GM18951 (cell line): ENCODE results near the gene NR3C2.
"Not testable (repeated sequence)": the region's sequence is repeated elsewhere in the genome, so short reads cannot be mapped to it uniquely, and the experiment has no call there.

Source experiments
- POLR2A ChIP-seq: IDR thresholded peaks from 4 replicates; pipeline ENCODE4 v1.6.1; 2011; ENCODE audit warnings: mild to moderate bottlenecking; ENCODE audit not compliant: insufficient read length, insufficient read depth; ENCODE audit errors: extremely low read depth
- in situ Hi-C: fragments of 300-500 bp; cut with MboI; formaldehyde crosslinking; loops from one replicate; pipeline ENCODE4 v1.12.0; 2022; ENCODE audit warnings: low sequenced_read_pairs, mixed read lengths, inconsistent platforms; ENCODE audit not compliant: unreplicated experiment

Gene NR3C2

DNA sequence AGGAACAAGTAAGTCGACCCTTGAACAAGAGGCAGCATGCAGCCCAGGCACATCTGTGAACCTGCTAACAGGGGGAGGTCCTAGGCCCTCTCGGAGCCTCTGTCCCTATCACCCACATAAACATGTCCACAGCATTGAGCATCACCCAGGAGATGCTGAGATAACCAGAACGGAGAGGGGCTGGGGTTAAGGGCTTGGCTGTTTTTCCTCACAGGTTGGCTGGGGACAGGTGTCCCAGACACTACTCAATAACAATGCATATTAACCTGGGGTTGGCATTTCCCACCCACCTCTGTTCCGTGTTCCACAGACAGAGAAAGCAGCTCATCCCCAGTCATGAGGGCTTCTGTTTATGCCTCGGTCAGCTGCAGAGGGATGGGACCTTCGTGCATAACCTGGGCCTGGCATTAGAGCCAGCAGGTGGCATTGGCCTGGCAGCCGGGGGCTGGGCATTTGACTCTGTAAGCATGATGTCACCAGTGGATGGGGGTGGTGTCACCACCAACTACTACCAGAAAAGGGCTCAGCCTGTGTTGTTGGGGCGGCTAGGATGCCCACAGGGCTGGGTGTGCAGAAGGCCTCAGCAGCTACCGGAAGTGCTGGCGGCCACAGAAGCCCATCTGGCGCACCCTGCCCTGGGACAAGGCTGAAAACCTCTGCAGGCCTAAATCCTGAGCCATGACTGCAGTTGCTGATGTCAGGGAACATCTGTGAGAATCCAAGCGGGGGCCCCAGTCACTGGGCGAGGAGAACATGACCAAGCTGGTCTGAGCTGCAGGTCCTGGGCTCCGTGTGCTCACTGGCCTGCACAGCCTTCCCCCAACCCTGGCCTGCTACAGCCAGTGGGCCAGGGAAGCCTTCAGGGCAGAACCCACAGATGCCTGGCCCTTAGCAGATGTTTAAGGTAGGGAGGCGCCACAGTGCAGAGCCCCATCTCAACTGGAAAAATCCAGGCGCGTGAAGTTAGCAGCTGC is 351.4 kb downstream of the NR3C2 start:
- in situ Hi-C loops: no loop called here
- no peak for TF ChIP-seq POLR2A

DNA sequence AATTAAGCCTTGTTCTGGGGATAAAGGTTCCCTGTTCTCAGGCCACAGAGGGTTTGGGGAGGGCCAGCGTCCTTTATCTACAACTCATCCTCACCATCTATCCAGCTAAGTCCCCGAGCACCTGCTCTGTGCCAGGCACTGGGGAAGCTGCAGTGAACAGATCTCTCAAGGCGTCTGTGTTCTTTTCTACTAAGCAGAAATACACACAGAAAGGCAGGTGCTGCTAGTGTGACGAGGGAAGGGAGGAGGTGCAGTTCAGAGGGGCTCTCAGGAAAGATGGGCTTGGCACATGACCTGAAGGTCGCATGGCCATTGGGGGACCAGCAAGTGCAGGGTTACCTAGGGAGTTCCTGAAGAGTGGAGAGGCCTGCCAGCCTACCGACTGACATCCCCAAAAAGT is 352.2 kb downstream of the NR3C2 start:
- in situ Hi-C loops: no loop called here
- TF ChIP-seq POLR2A: no peak

DNA sequence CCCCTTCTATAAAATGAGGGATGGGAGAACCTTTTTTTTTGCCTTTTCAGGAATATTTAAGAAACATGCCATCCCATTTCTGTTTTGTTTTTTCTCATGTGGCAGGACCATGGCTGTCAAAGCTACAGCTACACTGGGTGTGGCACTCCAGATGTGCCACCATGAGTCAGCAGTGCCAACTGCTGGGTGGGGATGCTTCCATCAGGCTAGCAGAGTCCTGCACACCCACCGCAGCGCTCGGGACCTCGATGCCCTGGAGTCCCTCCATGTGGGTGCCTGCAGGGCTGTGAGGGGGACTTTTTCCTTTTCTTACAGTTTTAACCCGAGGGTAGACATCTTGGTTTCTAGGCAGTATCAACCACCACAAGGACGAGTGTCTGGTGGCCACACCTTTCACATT is 352.6 kb downstream of the NR3C2 start:
- in situ Hi-C loops: no loop called here
- TF ChIP-seq POLR2A: no peak

DNA sequence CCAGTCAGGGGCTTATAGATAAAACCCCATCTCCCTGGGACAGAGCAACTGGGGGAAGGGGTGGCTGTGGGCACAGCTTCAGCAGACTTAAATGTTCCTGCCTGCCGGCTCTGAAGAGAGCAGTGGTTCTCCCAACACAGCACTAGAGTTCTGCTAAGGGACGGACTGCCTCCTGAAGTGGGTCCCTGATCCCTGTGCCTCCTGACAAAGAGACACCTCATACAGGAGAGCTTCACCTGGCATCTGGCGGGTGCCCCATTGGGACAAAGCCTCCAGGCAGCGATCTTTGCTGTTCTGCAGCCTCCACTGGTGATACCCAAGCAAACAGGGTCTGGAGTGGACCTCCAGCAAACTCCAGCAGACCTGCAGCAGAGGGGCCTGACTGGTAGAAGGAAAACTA is 359.1 kb downstream of the NR3C2 start:
- in situ Hi-C loops: not testable (repeated sequence)

DNA sequence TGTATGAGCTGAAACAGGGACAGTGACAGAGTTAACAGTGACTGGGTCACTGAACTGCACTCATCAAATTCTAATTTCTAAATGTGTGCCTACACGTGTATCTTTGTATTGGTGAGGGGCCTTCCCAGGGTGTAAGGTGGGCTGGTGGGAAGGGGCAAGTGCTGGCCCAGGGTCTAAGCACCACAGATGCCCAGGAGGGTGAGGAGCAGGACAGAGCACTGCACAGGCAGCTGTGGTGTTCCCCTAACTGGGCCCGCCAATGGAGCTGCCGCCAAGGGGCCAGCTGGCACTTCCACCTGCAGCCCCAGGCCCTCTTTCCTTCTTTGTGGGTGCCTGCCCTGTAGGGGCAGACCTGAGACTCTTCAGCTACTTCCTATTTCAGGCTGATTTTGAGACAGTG is 360.5 kb downstream of the NR3C2 start:
- in situ Hi-C loops: no loop called here
- TF ChIP-seq POLR2A: no peak

DNA sequence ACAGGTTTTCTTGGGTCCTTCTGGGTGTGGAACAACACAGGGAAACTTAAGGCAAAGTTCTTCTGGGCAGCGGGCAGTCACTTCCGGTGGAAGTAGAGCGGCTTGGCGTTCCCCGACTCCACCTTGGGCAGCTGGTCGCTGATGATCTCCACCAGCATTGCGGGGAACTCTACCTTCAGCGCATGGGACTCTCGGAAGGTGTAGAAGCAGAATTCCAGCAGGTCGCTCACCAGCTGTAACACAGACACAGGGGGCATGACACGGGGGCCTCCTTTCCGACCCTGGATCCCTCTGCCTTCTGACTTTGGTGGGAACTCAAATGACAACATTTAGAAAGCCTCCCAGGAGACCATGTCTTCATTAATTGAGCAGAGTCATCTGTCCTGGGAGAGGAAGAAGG is 360.9 kb downstream of the NR3C2 start:
- in situ Hi-C loops: no loop called here
- no peak for TF ChIP-seq POLR2A

DNA sequence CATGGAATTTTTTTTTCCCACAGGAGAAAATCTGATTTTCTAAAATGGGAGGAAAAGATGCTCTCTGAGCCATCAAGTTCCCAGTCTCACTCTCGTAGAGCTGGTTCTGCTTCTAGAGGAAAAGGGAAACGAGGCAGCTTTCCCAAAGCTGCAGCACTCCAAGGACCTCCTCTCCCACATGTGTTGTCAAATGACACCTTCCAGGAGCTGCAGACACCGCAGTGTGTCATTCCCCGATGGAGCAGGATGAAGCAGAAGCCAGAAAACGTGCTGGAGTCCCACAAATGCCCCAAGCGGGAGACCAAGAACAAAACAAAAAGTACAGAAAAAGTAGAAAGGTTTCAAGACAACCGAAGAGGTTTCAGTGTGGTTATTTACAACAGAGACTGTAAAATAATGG is 362.3 kb downstream of the NR3C2 start:
- TF ChIP-seq POLR2A: no peak
- in situ Hi-C loops: no loop called here

DNA sequence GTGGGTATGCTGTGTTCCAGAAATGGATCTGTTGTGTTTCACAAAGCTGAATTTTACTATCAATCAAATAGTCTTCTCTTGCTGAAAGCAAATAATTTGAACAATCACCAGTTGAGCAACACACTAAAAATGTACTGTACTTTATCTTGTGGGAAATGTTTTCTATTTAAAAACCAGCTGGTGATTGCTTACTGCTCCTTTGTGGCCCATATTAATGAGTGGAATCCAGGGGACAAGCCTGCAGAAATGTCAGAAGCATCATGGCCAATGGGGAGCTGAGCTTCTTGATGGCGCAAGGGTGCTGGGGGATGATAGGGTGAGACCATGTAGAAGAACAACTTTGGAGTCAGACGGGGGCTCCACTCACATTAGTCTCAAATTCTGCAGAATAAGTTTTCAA is 364.2 kb downstream of the NR3C2 start:
- in situ Hi-C loops: no loop called here
- TF ChIP-seq POLR2A: no peak

DNA sequence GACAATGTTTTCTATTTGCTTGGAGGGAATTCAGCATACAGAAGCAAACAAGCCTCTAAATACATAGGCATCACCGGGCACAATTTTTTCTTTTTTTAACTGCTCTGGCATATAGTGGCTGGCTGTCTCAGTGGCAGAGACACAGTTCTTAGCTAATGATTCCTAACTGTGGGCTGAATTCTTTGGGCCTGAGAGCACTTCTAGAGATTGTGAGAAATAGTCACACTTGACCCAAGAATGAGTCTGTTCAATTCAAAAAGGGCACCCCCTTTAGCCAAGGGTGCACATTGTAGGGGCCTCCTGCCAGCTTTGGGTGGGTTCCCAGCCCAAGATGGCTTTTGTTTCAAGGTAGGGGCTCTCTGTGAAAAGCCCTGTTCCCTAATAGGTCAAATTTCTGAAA is 364.6 kb downstream of the NR3C2 start:
- in situ Hi-C loops: no loop called here
- no peak for TF ChIP-seq POLR2A

DNA sequence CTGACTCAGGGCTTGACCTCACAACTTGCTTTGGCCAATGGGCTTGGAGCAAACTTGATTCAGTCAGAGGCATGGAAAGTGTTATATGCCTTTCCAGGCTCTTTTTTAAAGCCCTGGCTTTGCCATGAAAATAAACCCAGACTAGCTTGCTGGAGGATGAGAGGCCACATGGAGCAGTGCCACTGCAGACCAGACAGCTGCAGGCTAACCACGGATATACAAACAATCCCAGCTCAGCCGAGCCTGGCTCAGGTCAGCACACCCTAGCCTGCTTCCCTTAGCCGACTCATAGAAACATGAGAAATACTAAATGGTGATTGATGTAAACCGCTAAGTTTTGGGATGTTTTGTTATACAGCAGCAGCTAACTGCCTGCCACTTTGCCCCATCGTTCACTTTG is 365.2 kb downstream of the NR3C2 start:
- in situ Hi-C loops: no loop called here

DNA sequence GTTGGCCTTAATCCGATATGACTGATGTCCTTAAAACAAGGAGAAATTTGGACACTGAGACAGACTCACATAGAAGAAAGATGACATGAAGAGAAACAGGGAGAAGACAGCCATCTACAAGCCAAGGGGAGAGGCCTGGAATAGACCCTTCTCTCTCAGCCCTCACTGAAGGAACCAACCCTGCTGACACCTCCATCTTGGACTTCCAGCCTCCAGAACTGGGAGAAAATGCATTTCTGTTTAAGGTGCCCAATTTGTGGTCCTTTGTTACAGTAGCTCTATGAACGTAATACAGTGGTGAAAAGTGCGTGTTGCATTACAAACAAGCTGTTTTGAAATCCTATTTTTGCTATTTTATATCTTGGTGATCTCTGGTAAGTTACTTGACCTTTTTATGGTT is 366.8 kb downstream of the NR3C2 start:
- in situ Hi-C loops: no loop called here
- no peak for TF ChIP-seq POLR2A

More for the DNA sequence above, 365.2 kb downstream of the NR3C2 start:
- no peak for TF ChIP-seq POLR2A

DNA sequence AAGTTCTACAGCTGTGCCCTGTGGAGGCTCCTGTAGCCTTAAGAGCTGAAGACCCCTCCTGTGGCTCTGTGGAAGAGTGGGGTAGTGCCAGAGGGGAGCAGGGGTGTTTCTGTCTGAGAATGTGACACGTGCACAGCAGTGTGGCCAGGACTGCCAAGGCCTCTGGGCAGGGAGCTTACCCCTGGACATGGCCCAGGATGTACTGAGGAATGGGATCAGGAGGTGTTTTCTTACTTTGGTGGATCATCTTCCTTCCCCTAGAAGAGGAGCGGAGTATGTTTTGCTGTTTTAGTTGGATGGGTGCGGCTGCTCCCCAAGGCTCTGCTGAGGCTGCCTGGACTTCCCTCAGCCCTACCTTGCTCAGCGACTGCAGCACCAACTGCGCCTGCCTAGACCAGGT is 367.8 kb downstream of the NR3C2 start:
- in situ Hi-C loops: no loop called here
- no peak for TF ChIP-seq POLR2A

DNA sequence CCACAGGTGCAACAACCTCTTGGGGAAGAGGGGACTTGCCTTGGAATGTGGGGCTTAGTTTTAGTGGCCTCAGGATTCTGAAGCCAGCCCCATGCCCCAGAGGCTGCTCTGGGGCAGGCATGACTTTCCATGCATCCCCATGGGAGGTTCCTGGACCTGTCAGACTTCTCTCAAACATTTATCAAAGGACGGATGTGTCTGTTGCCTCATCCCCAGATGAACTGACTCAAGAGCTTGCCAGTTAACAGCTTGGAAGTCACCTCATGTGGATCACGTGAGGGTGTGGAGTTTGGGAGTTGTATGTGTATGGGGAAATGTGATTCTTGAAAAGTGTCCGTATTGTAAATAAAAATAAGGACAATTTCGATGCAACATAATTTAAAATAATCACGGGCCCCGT is 368.9 kb downstream of the NR3C2 start:
- in situ Hi-C loops: no loop called here
- TF ChIP-seq POLR2A: no peak

DNA sequence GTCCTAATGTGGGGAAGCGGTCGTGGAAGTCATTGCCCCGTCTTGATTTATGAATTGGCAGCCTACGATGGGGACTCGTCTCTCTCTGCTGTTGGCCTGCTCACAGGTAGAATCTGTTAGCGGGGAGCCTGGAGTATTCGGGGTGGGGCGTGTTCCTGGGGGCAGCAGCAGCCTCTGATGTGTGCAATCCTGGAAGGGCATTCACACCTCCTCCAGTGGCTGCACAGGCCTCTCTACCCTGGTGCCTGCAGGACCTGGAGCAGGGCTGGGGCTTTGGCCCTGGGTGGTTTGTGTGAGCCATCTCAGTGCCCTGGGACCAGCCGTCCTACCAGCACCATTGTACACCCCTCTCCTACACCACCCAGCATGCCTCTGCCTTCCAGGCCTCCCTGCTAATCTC is 369.4 kb downstream of the NR3C2 start:
- in situ Hi-C loops: no loop called here
- no peak for TF ChIP-seq POLR2A
